Measurements from ENCODE around the gene DDO.

DNA sequence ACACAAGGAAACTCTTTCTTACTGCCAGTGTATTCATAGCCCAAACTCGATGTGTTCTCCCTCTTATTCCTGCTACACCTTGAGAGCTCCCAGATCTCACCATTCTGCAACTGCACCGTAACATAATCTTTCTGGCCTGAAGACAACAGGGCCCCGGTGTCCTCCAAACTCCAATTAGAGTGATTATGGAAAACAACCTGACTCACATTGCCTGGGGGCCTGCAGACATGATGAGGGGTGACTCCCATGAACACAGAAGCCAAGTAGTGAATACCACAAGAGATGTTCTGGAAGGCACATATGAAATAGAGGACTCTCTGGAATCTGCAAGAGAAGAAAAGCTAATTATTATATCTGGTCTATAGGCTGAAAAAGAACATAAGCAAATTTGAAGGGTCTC lies 41.3 kb upstream of the DDO start:
- no peak for TF ChIP-seq EZH2phosphoT487 (IDR thresholded peaks at IDR 0.05; ENCODE audit: borderline replicate concordance, low read depth, low read length)
- TF ChIP-seq, protein P1, sequence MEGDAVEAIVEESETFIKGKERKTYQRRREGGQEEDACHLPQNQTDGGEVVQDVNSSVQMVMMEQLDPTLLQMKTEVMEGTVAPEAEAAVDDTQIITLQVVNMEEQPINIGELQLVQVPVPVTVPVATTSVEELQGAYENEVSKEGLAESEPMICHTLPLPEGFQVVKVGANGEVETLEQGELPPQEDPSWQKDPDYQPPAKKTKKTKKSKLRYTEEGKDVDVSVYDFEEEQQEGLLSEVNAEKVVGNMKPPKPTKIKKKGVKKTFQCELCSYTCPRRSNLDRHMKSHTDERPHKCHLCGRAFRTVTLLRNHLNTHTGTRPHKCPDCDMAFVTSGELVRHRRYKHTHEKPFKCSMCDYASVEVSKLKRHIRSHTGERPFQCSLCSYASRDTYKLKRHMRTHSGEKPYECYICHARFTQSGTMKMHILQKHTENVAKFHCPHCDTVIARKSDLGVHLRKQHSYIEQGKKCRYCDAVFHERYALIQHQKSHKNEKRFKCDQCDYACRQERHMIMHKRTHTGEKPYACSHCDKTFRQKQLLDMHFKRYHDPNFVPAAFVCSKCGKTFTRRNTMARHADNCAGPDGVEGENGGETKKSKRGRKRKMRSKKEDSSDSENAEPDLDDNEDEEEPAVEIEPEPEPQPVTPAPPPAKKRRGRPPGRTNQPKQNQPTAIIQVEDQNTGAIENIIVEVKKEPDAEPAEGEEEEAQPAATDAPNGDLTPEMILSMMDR (conservative IDR thresholded peaks at IDR 0.05; ENCODE audit: low read length), result no peak
